Kidney epithelial cell (primary cell): ENCODE results near the gene SLAIN2. TPM values are rescaled to one million over a fixed set of nuclear protein-coding genes. Genes with fewer than 3 reads are reported as not detected.

Source experiments
- DNase-seq: peaks from one replicate; pipeline ENCODE4 v3.0.0-alpha.2; 2010; ENCODE audit warnings: low read depth
- H3K27me3 ChIP-seq: 2 replicates; pipeline ENCODE4 v1.6.0; 2011; ENCODE audit warnings: low read length; ENCODE audit not compliant: control insufficient read depth, insufficient read depth
- H3K36me3 ChIP-seq: 2 replicates; pipeline ENCODE4 v1.5.1; 2011; ENCODE audit warnings: low read length; ENCODE audit not compliant: control insufficient read depth, insufficient read depth
- H3K4me3 ChIP-seq: 2 replicates; pipeline ENCODE4 v1.5.1; 2011; ENCODE audit warnings: low read depth, mild to moderate bottlenecking, control low read depth, low read length
- CTCF ChIP-seq: IDR thresholded peaks from 2 replicates; pipeline ENCODE4 v1.5.1; 2011; ENCODE audit warnings: mild to moderate bottlenecking, moderate library complexity, low read length, control low read depth, inconsistent platforms; ENCODE audit not compliant: insufficient read depth, poor library complexity, severe bottlenecking
- total RNA-seq: library from RNA; depleted of rRNA; stranded (reverse); fragments of >200 nt; gene quantifications from 2 replicates; pipeline ENCODE4 v1.2.3, GENCODE V29; 2015

SLAIN2 gene
- total RNA-seq, 1 donor from 2014 or later = 104 TPM

DNA sequence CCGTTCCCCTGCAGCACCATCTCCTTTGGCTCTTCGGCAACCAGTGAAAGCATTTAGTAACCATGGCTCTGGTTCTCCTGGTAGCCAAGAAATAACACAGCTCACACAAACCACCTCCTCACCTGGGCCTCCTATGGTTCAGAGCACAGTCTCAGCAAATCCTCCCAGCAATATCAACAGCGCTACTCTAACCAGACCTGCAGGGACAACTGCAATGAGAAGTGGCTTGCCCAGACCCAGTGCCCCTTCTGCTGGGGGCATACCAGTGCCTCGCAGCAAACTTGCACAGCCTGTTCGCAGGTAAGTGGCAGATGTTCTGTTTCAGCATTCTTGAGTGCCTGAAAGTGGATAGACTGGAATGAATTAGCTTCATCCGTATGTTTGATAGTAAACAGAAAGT lies 78.8 kb downstream of the SLAIN2 start:
- no peak for DNase-seq
- Histone ChIP-seq H3K4me3 (no peak overlapping the region), H3K36me3 (peaks cover 2% of the 10 kb centered on the region), H3K27me3 (no peaks in the 10 kb centered on the region)
- no peak for TF ChIP-seq CTCF

GRCh38 chr4:48421101-48421500 lies 79.8 kb downstream of the SLAIN2 start:
- no peak for DNase-seq
- TF ChIP-seq CTCF = no peak
- Histone ChIP-seq H3K27me3 (no peaks in the 10 kb centered on the region), H3K36me3 (peaks cover 2% of the 10 kb centered on the region), H3K4me3 (no peak overlapping the region)

DNA sequence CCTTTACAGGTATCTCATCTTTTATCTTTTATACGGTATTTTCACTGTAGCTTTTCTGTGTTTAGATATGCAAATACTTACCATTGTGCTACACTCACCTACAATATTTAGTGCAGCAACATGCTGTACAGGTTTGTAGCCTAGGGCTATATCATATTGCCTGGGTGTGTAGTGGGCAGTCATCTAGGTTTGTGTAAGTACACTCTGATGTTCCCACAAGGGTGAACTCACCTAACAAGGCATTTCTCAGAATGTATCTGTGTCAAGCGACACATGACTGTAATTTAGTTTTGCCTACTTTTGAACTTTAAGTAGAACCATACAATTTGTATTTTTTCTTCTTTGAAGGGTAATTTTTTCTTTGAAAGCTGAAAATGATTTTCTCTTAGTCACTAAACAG lies 87.6 kb downstream of the SLAIN2 start:
- H3K4me3 ChIP-seq = no peak overlapping the region
- no peaks in the 10 kb centered on the region for H3K36me3 ChIP-seq
- no peak for DNase-seq
- no peaks in the 10 kb centered on the region for H3K27me3 ChIP-seq
- no peak for TF ChIP-seq CTCF

DNA sequence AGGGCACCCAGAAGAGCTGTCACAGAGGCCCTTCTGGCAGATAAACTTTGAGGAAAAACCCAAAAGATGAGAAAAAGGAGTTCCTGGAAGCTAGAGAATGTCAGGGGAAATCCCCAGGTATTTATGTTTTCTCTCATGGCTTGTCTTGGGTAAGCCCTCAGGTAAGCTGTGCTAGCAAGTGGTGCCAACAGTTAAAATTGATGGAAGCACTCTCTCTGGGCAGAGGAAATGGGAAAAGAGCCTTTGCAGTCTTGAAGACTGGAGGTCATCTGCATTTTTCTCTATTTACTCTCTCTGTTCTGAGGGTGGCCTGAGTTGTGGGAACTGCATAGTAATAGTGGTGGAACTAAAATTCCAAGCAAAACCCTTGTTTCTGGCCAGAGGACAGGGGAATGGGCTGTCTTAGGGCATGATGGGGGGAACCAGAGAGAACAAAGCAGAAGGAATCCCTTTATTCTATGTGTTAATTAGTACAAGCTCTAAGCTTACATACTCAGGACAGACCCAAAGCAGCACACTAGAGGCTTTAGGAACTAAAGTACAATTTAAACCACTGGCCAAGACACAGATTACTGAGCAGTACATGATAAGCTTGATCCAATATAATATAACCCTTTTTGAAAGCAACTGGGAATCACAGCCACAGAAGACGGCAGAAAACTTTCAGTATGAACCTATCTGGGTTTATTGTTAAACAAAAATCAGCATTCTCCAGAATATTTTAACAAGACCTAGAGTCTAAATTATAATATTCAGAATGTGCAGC lies 88.6 kb downstream of the SLAIN2 start:
- no peak for TF ChIP-seq CTCF

GRCh38 chr4:48431401-48431800 lies 90.1 kb downstream of the SLAIN2 start:
- no peak overlapping the region for H3K4me3 ChIP-seq
- no peaks in the 10 kb centered on the region for H3K36me3 ChIP-seq
- no peak for TF ChIP-seq CTCF
- H3K27me3 ChIP-seq = no peaks in the 10 kb centered on the region
- no peak for DNase-seq

More for the DNA sequence above, 88.6 kb downstream of the SLAIN2 start:
- H3K36me3 ChIP-seq = no peaks in the 10 kb centered on the region
- DNase-seq = no peak
- no peaks in the 10 kb centered on the region for H3K27me3 ChIP-seq
- H3K4me3 ChIP-seq = no peak overlapping the region

- no peaks in the 10 kb centered on the region for H3K27me3 ChIP-seq
- TF ChIP-seq CTCF = no peak
- no peaks in the 10 kb centered on the region for H3K36me3 ChIP-seq
- DNase-seq = no peak
- H3K4me3 ChIP-seq = no peak overlapping the region
Observed at GRCh38 chr4:48432017-48432416, 90.7 kb downstream of the SLAIN2 start.
